H1 (cell line): Measurements from ENCODE around the gene BRPF3. TPM values are rescaled to one million over a fixed set of nuclear protein-coding genes. Genes with fewer than 3 reads are reported as not detected.

ENCODE experiments used
- RFX5 ChIP-seq: IDR thresholded peaks from 2 replicates; pipeline ENCODE4 v1.6.1; 2011; ENCODE audit warnings: low read depth, low read length, improper control_type of control experiment, borderline replicate concordance
- TBP ChIP-seq: IDR thresholded peaks from 2 replicates; pipeline ENCODE4 v1.6.1; 2011; ENCODE audit warnings: low read depth, low read length, improper control_type of control experiment
- ZNF274 ChIP-seq: IDR thresholded peaks from 2 replicates; pipeline ENCODE4 v1.7.0; 2012; ENCODE audit warnings: low read length, borderline replicate concordance; ENCODE audit errors: extremely low read depth
- polyA plus RNA-seq, 7 experiments: library from polyadenylated mRNA; depleted of rRNA in 3 of 7; stranded (reverse) in 5 of 7; unstranded in 2 of 7; fragments of >200 nt in 5 of 7; fragments of 200-250 nt in 2 of 7; gene quantifications; 1 replicate in 5 of 7; 2 replicates in 1 of 7; 4 replicates in 1 of 7; pipeline versions ENCODE4 v1.2.1 to v1.2.3, GENCODE V29; 2011 to 2013; ENCODE audit warnings: missing spikeins in 2 of 7, mixed read lengths in 2 of 7
- total RNA-seq: library from RNA; stranded (reverse); fragmentation: NEBNext Ultra II Directional; extraction: Animal tissue kit (Norgen Biotek cat#: 25700); gene quantifications from 2 replicates; pipeline ENCODE4 v1.2.1, GENCODE V29; 2021

BRPF3 gene
- total and polyA plus RNA-seq, 2 of the 8 experiments (the other 6 are each of a cell fraction or from before 2014, with no cell fraction given): 26.0 to 37.5 TPM

- TF ChIP-seq TBP: no peak
- no peak for TF ChIP-seq ZNF274
- TF ChIP-seq RFX5: no peak
These were observed 20.6 kb downstream of the BRPF3 start (continued) for GRCh38 chr6:36217188-36217587.
